ENCODE measurements around the gene CMTM7. TPM values are rescaled to one million over a fixed set of nuclear protein-coding genes. Genes with fewer than 3 reads are reported as not detected.
"Not testable (repeated sequence)": the region's sequence is repeated elsewhere in the genome, so short reads cannot be mapped to it uniquely, and the experiment has no call there.

Gene CMTM7
- polyA plus RNA-seq, 3 donors = 46.2 to 50.4 (median 50.1) TPM

- DNase-seq (ENCODE audit: extremely low read depth in 1 of 11, low read depth in 9 of 11, low spot score in 4 of 11) = no peak
These were observed 18.4 kb upstream of the CMTM7 start for GRCh38 chr3:32373276-32373675.

- no peak for DNase-seq (ENCODE audit: extremely low read depth in 1 of 11, low read depth in 9 of 11, low spot score in 4 of 11)
These were observed 17.8 kb upstream of the CMTM7 start for GRCh38 chr3:32373844-32374243.

DNA sequence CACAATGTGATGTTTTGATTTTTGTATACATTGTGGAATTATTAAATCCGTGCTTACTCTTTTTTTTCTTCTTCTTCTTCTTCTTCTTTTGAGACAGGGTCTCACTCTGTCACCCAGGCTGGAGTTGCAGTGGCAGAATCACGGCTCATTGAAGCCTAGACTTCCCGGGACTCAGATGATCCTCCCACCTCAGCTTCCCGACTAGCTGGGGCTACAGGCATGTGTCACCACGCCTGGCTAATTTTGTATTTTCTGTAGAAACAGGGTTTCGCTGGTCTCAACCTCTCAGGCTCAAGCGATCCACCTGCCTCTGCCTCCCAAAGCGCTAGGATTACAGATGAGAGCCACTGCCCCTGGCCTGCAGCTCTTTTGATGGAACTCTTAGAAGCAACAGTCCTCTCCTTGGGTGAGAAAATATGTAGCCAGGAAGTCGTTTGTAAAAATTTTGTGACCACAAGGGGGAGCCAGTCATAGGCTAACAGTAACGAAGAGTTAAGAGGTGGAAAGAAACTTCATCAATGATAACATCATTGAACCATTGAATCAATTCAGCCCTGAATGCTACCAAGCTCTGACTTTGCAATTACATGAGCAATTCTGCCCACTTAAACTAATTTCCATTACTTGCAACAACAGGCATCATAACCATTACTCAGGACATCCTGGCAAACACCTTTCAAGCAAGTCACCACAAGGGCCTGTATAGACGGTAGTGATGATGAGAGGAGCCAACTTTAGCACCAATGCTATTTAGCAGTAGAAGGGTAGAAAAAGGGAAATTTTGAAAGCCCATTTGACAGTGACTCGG lies 16.7 kb upstream of the CMTM7 start:
- DNase-seq (ENCODE audit: extremely low read depth in 1 of 11, low read depth in 9 of 11, low spot score in 4 of 11) = peak; percentile 60 to 88 (median 73)

GRCh38 chr3:32375596-32375930 lies 16.1 kb upstream of the CMTM7 start:
- no peak for DNase-seq (ENCODE audit: extremely low read depth in 1 of 11, low read depth in 9 of 11, low spot score in 4 of 11)

DNA sequence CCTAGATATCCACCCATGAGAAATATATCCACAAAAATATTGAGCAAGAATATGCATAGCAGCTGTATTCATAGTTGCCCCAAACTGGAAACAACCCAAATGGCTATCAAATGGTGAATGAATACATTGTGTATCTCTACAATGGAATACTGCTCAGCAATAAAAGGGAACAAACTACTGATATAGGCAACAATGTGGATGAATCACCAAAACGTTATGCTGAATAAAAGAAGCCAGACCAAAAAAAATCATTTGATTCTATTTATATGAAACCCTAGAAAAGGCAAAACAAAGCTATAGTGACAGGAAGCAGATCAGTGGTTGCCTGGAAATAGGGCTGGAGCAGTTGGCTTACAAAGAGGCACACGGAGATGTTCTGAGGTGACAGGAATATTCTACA lies 15.5 kb upstream of the CMTM7 start:
- no peak for DNase-seq (ENCODE audit: extremely low read depth in 1 of 11, low read depth in 9 of 11, low spot score in 4 of 11)

GRCh38 chr3:32379831-32380500 lies 11.7 kb upstream of the CMTM7 start:
- no peak for DNase-seq (ENCODE audit: extremely low read depth in 1 of 11, low read depth in 9 of 11, low spot score in 4 of 11)

- DNase-seq (ENCODE audit: extremely low read depth in 1 of 11, low read depth in 9 of 11, low spot score in 4 of 11) = no peak
These were observed 9.7 kb upstream of the CMTM7 start for GRCh38 chr3:32381922-32382321.

DNA sequence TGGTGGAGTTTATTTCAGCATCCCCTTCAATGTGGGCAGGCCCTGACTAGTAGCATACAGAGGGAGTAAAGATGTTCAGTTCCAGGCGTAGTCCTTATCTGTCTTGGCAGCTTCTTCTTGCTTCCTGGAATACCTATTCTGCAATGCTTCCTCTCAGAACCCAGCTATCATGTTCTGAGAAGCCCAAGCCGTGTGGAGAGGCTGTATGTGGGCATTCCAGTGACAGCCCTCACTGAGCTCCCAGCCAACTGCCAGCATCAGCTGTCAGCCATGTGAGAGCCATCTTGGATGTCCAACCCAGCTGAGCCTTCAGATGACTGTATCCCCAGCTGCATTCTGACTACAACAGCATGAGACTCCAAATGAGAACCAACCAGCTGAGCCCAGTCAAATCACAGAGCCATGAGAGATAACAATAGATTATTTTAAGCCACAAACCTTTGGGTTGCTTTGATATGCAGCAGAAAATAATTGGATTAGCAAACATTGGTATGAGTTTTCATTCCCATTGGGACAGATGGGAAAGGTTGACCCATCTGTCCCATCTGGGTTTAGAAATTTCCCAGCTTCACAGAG lies 8.4 kb upstream of the CMTM7 start:
- DNase-seq (ENCODE audit: extremely low read depth in 1 of 11, low read depth in 9 of 11, low spot score in 4 of 11) = no peak

DNA sequence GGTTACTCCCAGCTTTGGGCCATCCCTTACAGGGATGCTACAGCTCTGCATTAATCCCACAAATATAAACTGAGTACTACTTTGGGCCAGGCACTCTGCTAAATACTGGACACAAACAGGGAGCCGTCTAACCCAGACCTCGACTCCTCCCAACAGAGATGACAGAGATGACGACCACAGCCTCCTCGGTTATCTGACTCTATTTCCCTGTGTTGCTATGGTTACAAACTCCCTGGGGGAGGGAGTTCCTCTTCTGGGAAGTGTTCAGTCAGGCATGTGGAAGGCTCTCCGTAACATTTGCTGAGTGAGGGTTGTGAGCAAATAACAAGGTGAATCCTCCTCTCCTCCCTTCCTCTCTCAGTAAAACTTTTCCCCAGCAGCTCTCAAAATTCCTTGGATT lies 6.7 kb upstream of the CMTM7 start:
- peak in 8 of 11 donors; percentile 45 to 85 (median 74) for DNase-seq (ENCODE audit: extremely low read depth in 1 of 11, low read depth in 9 of 11, low spot score in 4 of 11)

- DNase-seq (ENCODE audit: extremely low read depth in 1 of 11, low read depth in 9 of 11, low spot score in 4 of 11) = no peak
These were observed 4.1 kb upstream of the CMTM7 start for GRCh38 chr3:32387512-32387911.

DNA sequence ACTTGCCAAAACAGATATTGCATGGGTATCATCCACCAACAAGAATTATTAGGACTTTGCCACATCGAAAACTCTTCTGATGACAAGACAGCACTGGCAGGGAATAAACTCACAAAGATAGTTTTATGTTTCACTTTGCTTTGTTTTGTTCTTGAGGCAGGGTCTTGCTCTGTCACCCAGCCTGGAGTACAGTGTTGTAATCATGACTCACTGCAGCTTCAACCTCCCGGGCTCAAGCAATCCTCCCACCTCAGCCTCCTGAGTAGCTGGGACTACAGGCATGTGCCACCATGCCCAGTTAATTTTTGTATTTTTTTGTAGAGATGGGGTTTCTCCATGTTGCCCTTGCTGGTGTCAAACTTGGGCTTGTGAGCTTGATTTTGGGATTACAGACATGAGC lies 2.1 kb upstream of the CMTM7 start:
- not testable (repeated sequence) for DNase-seq (ENCODE audit: extremely low read depth in 1 of 11, low read depth in 9 of 11, low spot score in 4 of 11)

GRCh38 chr3:32392536-32393302 lies 1.1 kb downstream of the CMTM7 start:
- DNase-seq (ENCODE audit: extremely low read depth in 1 of 11, low read depth in 9 of 11, low spot score in 4 of 11) = peak in 1 of 11 donors; percentile 29

- DNase-seq (ENCODE audit: extremely low read depth in 1 of 11, low read depth in 9 of 11, low spot score in 4 of 11) = no peak
These were observed 3.8 kb downstream of the CMTM7 start for GRCh38 chr3:32395496-32395895.

DNA sequence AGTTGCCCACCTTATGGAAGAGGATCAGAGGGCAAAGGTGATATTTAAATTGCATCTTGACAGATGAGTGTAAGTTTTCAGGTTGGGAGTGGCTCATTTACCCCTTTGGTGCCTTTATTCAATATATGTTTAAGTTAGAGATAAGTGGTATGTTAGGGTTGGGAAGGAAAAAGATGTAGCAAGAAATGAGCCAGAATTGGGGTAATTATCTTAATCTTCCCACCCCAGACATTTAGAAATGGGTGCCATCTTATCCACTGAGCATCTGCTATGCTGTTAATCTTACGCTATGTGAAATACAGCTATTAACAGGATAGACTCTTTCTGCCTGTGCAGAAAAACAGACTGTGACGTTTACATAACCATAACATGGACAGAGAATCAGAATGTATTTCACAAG lies 6.3 kb downstream of the CMTM7 start:
- no peak for DNase-seq (ENCODE audit: extremely low read depth in 1 of 11, low read depth in 9 of 11, low spot score in 4 of 11)

DNA sequence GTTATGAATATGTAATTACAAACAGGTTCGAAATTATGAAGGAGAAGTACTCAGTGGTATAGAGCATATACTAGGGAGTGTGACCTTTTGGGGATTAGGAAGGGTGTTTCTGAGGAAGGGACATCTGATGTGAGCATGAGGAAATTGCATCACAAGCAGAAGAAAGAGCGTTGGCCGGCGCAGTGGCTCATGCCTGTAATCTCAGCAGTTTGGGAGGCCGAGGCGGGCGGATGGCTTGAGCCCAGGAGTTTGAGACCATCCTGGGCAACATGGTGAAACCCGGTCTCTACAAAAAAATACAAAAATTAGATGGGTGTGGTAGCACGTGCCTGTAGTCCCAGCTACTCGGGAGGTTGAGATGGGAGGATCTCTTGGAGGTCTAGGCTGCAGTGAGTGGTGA lies 6.9 kb downstream of the CMTM7 start:
- no peak for DNase-seq (ENCODE audit: extremely low read depth in 1 of 11, low read depth in 9 of 11, low spot score in 4 of 11)

- peak in 4 of 11 donors; percentile 50 to 61 (median 52) for DNase-seq (ENCODE audit: extremely low read depth in 1 of 11, low read depth in 9 of 11, low spot score in 4 of 11)
These were observed 7.5 kb downstream of the CMTM7 start for GRCh38 chr3:32399030-32399620.

- no peak for DNase-seq (ENCODE audit: extremely low read depth in 1 of 11, low read depth in 9 of 11, low spot score in 4 of 11)
These were observed 9.5 kb downstream of the CMTM7 start for GRCh38 chr3:32401126-32401525.

DNA sequence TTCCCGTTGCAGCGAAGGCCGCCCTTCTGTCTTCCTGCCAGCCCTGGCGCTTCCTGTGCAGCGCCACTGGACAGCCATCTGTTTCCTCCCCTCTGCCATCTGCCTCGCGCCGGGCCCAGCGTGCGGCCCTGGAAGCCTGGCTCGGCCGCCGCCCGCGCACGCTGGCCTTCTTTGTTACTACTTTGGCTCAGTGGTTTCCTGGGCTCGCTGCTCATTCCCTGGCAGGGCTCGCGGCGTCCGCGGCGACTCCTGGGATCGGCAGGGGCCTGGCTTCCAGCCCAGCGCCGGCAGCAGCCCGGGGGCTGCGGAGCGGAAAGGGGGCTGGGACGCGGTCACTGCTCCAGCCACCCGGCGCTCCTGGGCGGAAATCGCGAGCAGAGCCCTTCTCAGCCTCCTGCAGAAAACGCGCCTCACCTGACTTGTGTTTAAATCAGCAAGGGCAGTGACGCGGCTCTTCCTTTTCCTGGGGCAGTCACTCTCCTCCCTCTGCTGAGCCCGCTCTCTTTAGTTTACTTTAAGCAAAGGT lies 10.0 kb downstream of the CMTM7 start:
- DNase-seq (ENCODE audit: extremely low read depth in 1 of 11, low read depth in 9 of 11, low spot score in 4 of 11) = peak in 9 of 11 donors; percentile 63 to 78 (median 73)

- no peak for DNase-seq (ENCODE audit: extremely low read depth in 1 of 11, low read depth in 9 of 11, low spot score in 4 of 11)
These were observed 12.0 kb downstream of the CMTM7 start for GRCh38 chr3:32403663-32404062.

Data from renal cortex interstitium (tissue), 11 donors.